HepG2 (cell line): Measurements from ENCODE around the gene EVC. TPM values are rescaled to one million over a fixed set of nuclear protein-coding genes. Genes with fewer than 3 reads are reported as not detected.

Experiments
- ATAC-seq: fragments of 200-7000 bp; cut with Tn5 transposase; 3 replicates; pipeline ENCODE4 v1.9.1; 2020; ENCODE audit warnings: mild to moderate bottlenecking, moderate library complexity
- BruUV-seq: library from RNA; stranded (reverse); fragments of 400-500 nt; replicated peaks from 2 replicates; lab custom pipeline; 2021; lab: Mats Ljungman, UMichigan
- CTCF ChIA-PET: fragments of 300-600 bp; formaldehyde crosslinking; extraction: SDS; loops from one replicate; lab custom pipeline; 2021; ENCODE audit warnings: low total read pairs, inconsistent platforms, low intra/inter-chr PET ratio; lab: Yijun Ruan, JAX
- POLR2A ChIA-PET: fragments of 350-600 bp; sonication (Branson Sonifier 250); formaldehyde crosslinking; loops from one replicate; lab custom pipeline; 2020; ENCODE audit warnings: antibody characterized with exemption, inconsistent platforms; lab: Yijun Ruan, JAX
- DNase-seq: peaks from one replicate; pipeline ENCODE4 v3.0.0-alpha.2; 2015; ENCODE audit warnings: low spot score
- FAIRE-seq: peaks from 3 replicates; lab custom pipeline; 2011; peaks lifted over from hg19 to GRCh38; lab: Jason Lieb, UNC
- H2AFZ ChIP-seq: one replicate; pipeline ENCODE4 v1.6.1; 2011; ENCODE audit warnings: low read length, inconsistent platforms
- H3K27ac ChIP-seq: fragments of 300-600 bp; 3 replicates; pipeline ENCODE4 v1.8.0; 2011; ENCODE audit warnings: mixed run types, mild to moderate bottlenecking, mixed read lengths, low read length, inconsistent platforms; ENCODE audit not compliant: insufficient read depth; ENCODE audit errors: extremely low read length
- H3K27me3 ChIP-seq, 2 experiments: fragments of 200-600 bp in 1 of 2; 2 replicates in 1 of 2; 3 replicates in 1 of 2; pipeline versions ENCODE4 v1.6.0 to v1.8.0; 2011; ENCODE audit warnings: low read length in 2 of 2, mild to moderate bottlenecking in 2 of 2, moderate library complexity in 2 of 2, inconsistent platforms in 1 of 2; ENCODE audit not compliant: insufficient read depth in 2 of 2, control insufficient read depth in 1 of 2
- H3K36me3 ChIP-seq, 2 experiments: fragments of 200-600 bp in 1 of 2; replicated peaks in 1 of 2; 2 replicates in 1 of 2; 3 replicates in 1 of 2; pipeline versions ENCODE4 v1.5.1 to v1.8.0; 2011; ENCODE audit warnings: low read length in 2 of 2, inconsistent platforms in 1 of 2; ENCODE audit not compliant: insufficient read depth in 2 of 2, control insufficient read depth in 1 of 2
- H3K4me1 ChIP-seq: 2 replicates; pipeline ENCODE4 v1.5.1; 2012; ENCODE audit warnings: low read length, inconsistent platforms; ENCODE audit not compliant: insufficient read depth
- H3K4me2 ChIP-seq: 2 replicates; pipeline ENCODE4 v1.6.0; 2011; ENCODE audit warnings: low read depth, low read length, inconsistent platforms
- H3K4me3 ChIP-seq, 3 experiments: fragments of 200-600 bp in 1 of 3; sonication (generic), shearing (Covaris generic) in 1 of 3; replicated peaks in 1 of 3; 2 replicates each; pipeline ENCODE4 v1.5.1; 2011 to 2016; ENCODE audit warnings: low read length in 3 of 3, inconsistent platforms in 2 of 3, low read depth in 2 of 3, mild to moderate bottlenecking in 2 of 3, control low read depth in 1 of 3, mixed read lengths in 1 of 3; ENCODE audit not compliant: insufficient read depth in 1 of 3
- H3K79me2 ChIP-seq: one replicate; pipeline ENCODE4 v1.6.1; 2011; ENCODE audit warnings: low read length, inconsistent platforms; ENCODE audit not compliant: insufficient read depth
- H3K9ac ChIP-seq: 2 replicates; pipeline ENCODE4 v1.6.0; 2011; ENCODE audit warnings: mild to moderate bottlenecking, low read depth, low read length, inconsistent platforms; ENCODE audit not compliant: insufficient read depth
- H3K9me3 ChIP-seq: 2 replicates; pipeline ENCODE4 v1.5.1; 2012; ENCODE audit warnings: mild to moderate bottlenecking, low read length
- H4K20me1 ChIP-seq: 2 replicates; pipeline ENCODE4 v1.6.0; 2011; ENCODE audit warnings: inconsistent platforms, mild to moderate bottlenecking, low read length, moderate library complexity; ENCODE audit not compliant: insufficient read depth
- FOXO4 ChIP-seq: sonication (generic); formaldehyde crosslinking; conservative IDR thresholded peaks from 2 replicates; pipeline ENCODE4 v1.8.1; 2023; ENCODE audit warnings: missing genetic modification reagents
- JUN ChIP-seq: sonication (generic); formaldehyde crosslinking; IDR thresholded peaks from 2 replicates; pipeline ENCODE4 v1.4.0; 2020; ENCODE audit warnings: mild to moderate bottlenecking, missing genetic modification reagents
- NR2F6 ChIP-seq, 2 experiments: IDR thresholded peaks; 2 replicates each; pipeline ENCODE4 v1.6.1; 2016; ENCODE audit warnings: antibody characterized with exemption in 1 of 2, mild to moderate bottlenecking in 1 of 2
- RAD21 ChIP-seq: fragments of 450-650 bp; formaldehyde crosslinking; IDR thresholded peaks from 2 replicates; pipeline ENCODE4 v1.5.0; 2020; ENCODE audit warnings: mild to moderate bottlenecking
- SAFB2 ChIP-seq: sonication (generic); formaldehyde crosslinking; IDR thresholded peaks from 2 replicates; pipeline ENCODE4 v1.5.1; 2020; ENCODE audit warnings: missing genetic modification reagents, low read depth, mild to moderate bottlenecking, borderline replicate concordance
- SETDB1 ChIP-seq: sonication (generic); formaldehyde crosslinking; IDR thresholded peaks from 2 replicates; pipeline ENCODE4 v1.5.1; 2020; ENCODE audit warnings: missing genetic modification reagents, mild to moderate bottlenecking, borderline replicate concordance
- TSC22D2 ChIP-seq: sonication (generic); formaldehyde crosslinking; IDR thresholded peaks from 2 replicates; pipeline ENCODE4 v1.5.1; 2020; ENCODE audit warnings: missing genetic modification reagents, mild to moderate bottlenecking, borderline replicate concordance
- ZBTB8A ChIP-seq: sonication (generic); formaldehyde crosslinking; IDR thresholded peaks from 2 replicates; pipeline ENCODE4 v1.4.0; 2020; ENCODE audit warnings: mild to moderate bottlenecking, low read depth, missing genetic modification reagents, borderline replicate concordance
- ZFP90 ChIP-seq: sonication (generic); formaldehyde crosslinking; IDR thresholded peaks from 2 replicates; pipeline ENCODE4 v1.8.0; 2022; ENCODE audit warnings: missing genetic modification reagents, mild to moderate bottlenecking, inconsistent platforms, borderline replicate concordance
- ZNF569 ChIP-seq: sonication (generic); formaldehyde crosslinking; IDR thresholded peaks from 2 replicates; pipeline ENCODE4 v1.5.0; 2020; ENCODE audit warnings: mild to moderate bottlenecking, missing genetic modification reagents, moderate library complexity, borderline replicate concordance
- ZSCAN21 ChIP-seq: sonication (generic); formaldehyde crosslinking; IDR thresholded peaks from 2 replicates; pipeline ENCODE4 v1.8.0; 2022; ENCODE audit warnings: mild to moderate bottlenecking, missing genetic modification reagents, moderate library complexity, borderline replicate concordance
- WGBS: methylation state at CpG from one replicate; pipeline ENCODE4 v1.1.6; 2017; ENCODE audit warnings: low lambda C conversion rate; 5-methylcytosine and 5-hydroxymethylcytosine counted together
- in situ Hi-C: cut with HindIII; loops from 2 replicates; pipeline ENCODE4 v1.10.0; 2017; ENCODE audit warnings: low pct_unique_long_range_greater_than_20kb; ENCODE audit not compliant: extremely low pct_ligation_motif_present
- intact Hi-C: fragments of 100-400 bp; cut with micrococcal nuclease; formaldehyde crosslinking; loops from one replicate; pipeline ENCODE4 v1.10.0; 2022; ENCODE audit not compliant: unreplicated experiment
- polyA plus RNA-seq, 8 experiments: library from polyadenylated mRNA; depleted of rRNA in 3 of 8; stranded (reverse) in 7 of 8; unstranded in 1 of 8; fragments of >200 nt; fragmentation: Illumina TruSeq in 4 of 8; extraction: Trizol in 4 of 8; gene quantifications; 2 replicates each; pipeline versions ENCODE4 v1.2.1 to v1.2.3, GENCODE V29; 2011 to 2016; ENCODE audit warnings: low read depth in 4 of 8, missing spikeins in 1 of 8, mixed read lengths in 1 of 8; ENCODE audit not compliant: insufficient read depth in 1 of 8
- total RNA-seq, 5 experiments: library from RNA; depleted of rRNA; stranded (reverse); fragments of >200 nt; fragmentation: Illumina TruSeq; extraction: Trizol; gene quantifications; 2 replicates each; pipeline ENCODE4 v1.2.3, GENCODE V29; 2016; ENCODE audit warnings: low read depth in 1 of 5

The EVC gene
- total and polyA plus RNA-seq, 2 of the 13 experiments (the other 11 are each of a cell fraction or from before 2014, with no cell fraction given), result 3.1 to 4.9 TPM

- TF ChIP-seq SAFB2 (CRISPR knock-in tag), result no peak
- TF ChIP-seq TSC22D2 (CRISPR knock-in tag), result no peak
- no peak for TF ChIP-seq NR2F6 (IDR thresholded peaks at IDR 0.05)
- no peak for TF ChIP-seq NR2F6 (CRISPR knock-in tag; IDR thresholded peaks at IDR 0.05)
Observed at GRCh38 chr4:5706486-5707290, 4.3 kb upstream of the EVC start (continued).

- no peak overlapping the region for H3K4me2 ChIP-seq
- ATAC-seq (no peak), FAIRE-seq (no peak), DNase-seq (no peak)
- H3K4me1 ChIP-seq, result peaks cover 27% of the 10 kb centered on the region
- no peak overlapping the region for H2AFZ ChIP-seq
- H3K27ac ChIP-seq, result no peak overlapping the region
- no TSS peak for BruUV-seq
- H3K9ac ChIP-seq, result no peak overlapping the region
- no peaks in the 10 kb centered on the region for H3K36me3 ChIP-seq
- no peaks in the 10 kb centered on the region for H4K20me1 ChIP-seq
- H3K27me3 ChIP-seq, result no peaks in the 10 kb centered on the region
- H3K4me3 ChIP-seq, result no peak overlapping the region
- ChIA-PET POLR2A (no interaction called here), CTCF (no interaction called here)
- in situ Hi-C loops (no loop called here), intact Hi-C loops (no loop called here)
- H3K79me2 ChIP-seq, result peaks cover under 1% of the 10 kb centered on the region
- WGBS, result 15% methylated on average over 5 of the region's 5 CpGs
- no peaks in the 10 kb centered on the region for H3K9me3 ChIP-seq
- no peak for TF ChIP-seq SETDB1 (CRISPR knock-in tag)
- TF ChIP-seq FOXO4, result no peak
- TF ChIP-seq JUN (CRISPR knock-in tag), result no peak
- no peak for TF ChIP-seq RAD21 (CRISPR knock-in tag)
- TF ChIP-seq ZNF569, result no peak
- TF ChIP-seq ZBTB8A (CRISPR knock-in tag), result no peak
- TF ChIP-seq ZSCAN21, result no peak
- no peak for TF ChIP-seq ZFP90 (CRISPR knock-in tag)
Observed at GRCh38 chr4:5707366-5707765, 3.6 kb upstream of the EVC start.
